Measurements from ENCODE around the gene KIF1B.

DNA sequence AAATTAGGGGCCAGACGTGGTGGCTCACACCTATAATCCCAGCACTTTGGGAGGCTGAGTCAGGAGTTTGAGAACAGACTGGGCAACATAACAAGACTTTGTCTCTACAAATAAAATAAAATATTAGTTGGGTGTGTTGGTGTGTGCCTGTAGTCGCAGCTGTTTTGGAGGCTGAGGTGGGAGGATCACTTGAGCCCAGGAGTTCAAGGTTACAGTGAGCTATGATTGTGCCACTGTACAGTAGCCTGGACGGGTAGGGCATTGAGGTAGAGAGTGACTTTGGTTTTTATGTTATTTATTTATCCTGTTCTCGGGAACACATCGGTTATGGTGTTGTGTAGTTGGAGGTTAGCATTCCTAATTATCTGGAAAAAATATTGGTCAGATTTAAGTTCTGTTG, 19.5 kb downstream of the KIF1B start:
- TF ChIP-seq, protein P1, sequence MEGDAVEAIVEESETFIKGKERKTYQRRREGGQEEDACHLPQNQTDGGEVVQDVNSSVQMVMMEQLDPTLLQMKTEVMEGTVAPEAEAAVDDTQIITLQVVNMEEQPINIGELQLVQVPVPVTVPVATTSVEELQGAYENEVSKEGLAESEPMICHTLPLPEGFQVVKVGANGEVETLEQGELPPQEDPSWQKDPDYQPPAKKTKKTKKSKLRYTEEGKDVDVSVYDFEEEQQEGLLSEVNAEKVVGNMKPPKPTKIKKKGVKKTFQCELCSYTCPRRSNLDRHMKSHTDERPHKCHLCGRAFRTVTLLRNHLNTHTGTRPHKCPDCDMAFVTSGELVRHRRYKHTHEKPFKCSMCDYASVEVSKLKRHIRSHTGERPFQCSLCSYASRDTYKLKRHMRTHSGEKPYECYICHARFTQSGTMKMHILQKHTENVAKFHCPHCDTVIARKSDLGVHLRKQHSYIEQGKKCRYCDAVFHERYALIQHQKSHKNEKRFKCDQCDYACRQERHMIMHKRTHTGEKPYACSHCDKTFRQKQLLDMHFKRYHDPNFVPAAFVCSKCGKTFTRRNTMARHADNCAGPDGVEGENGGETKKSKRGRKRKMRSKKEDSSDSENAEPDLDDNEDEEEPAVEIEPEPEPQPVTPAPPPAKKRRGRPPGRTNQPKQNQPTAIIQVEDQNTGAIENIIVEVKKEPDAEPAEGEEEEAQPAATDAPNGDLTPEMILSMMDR (IDR thresholded peaks at IDR 0.05) = no peak
- TF ChIP-seq POLR2A (IDR thresholded peaks at IDR 0.05) (no peak), EP300 (IDR thresholded peaks at IDR 0.05) (no peak)
